OCI-LY1 (cell line): ENCODE data around the gene KPNB1.

Experiments used
- H2AFZ ChIP-seq: fragments of 200-600 bp; sonication (generic), shearing (Covaris generic); 2 replicates; pipeline ENCODE4 v1.6.0; 2014; ENCODE audit warnings: antibody characterized with exemption, mild to moderate bottlenecking, low read length
- H3F3A ChIP-seq: fragments of 200-600 bp; sonication (generic), shearing (Covaris generic); 2 replicates; pipeline ENCODE4 v1.6.0; 2014; ENCODE audit warnings: mild to moderate bottlenecking, antibody characterized with exemption, low read length, moderate library complexity; ENCODE audit not compliant: insufficient read depth
- H3K27ac ChIP-seq: fragments of 200-600 bp; sonication (generic); 2 replicates; pipeline ENCODE4 v1.5.1; 2014; ENCODE audit warnings: low read length, mixed run types, mild to moderate bottlenecking, low read depth; ENCODE audit not compliant: poor library complexity, severe bottlenecking
- H3K27me3 ChIP-seq: fragments of 200-600 bp; sonication (generic); 2 replicates; pipeline ENCODE4 v1.6.0; 2014; ENCODE audit warnings: antibody characterized with exemption, mild to moderate bottlenecking, low read length, moderate library complexity; ENCODE audit not compliant: insufficient read depth
- H3K36me3 ChIP-seq: fragments of 200-600 bp; sonication (generic); 2 replicates; pipeline ENCODE4 v1.6.1; 2014; ENCODE audit warnings: mild to moderate bottlenecking, antibody characterized with exemption, low read length, moderate library complexity, mixed read lengths; ENCODE audit not compliant: insufficient read depth
- H3K4me1 ChIP-seq: fragments of 200-600 bp; sonication (generic); 2 replicates; pipeline ENCODE4 v1.5.1; 2014; ENCODE audit warnings: mild to moderate bottlenecking, low read length, moderate library complexity; ENCODE audit not compliant: insufficient read depth, severe bottlenecking
- H3K4me2 ChIP-seq: fragments of 200-600 bp; sonication (generic), shearing (Covaris generic); 2 replicates; pipeline ENCODE4 v1.6.1; 2014; ENCODE audit warnings: low read length
- H3K4me3 ChIP-seq: fragments of 200-600 bp; sonication (generic); 2 replicates; pipeline ENCODE4 v1.5.1; 2014; ENCODE audit warnings: low read length, low read depth, mild to moderate bottlenecking, mixed read lengths; ENCODE audit not compliant: poor library complexity, severe bottlenecking
- H3K79me2 ChIP-seq: fragments of 200-600 bp; shearing (Covaris generic); 2 replicates; pipeline ENCODE4 v1.6.1; 2016; ENCODE audit warnings: mixed run types, low read length, mixed read lengths; ENCODE audit not compliant: insufficient read depth
- H3K9ac ChIP-seq: fragments of 200-600 bp; sonication (generic), shearing (Covaris generic); 2 replicates; pipeline ENCODE4 v1.6.1; 2014; ENCODE audit warnings: mild to moderate bottlenecking, low read length, mixed read lengths
- H3K9me2 ChIP-seq: fragments of 200-600 bp; sonication (generic), shearing (Covaris generic); 2 replicates; pipeline ENCODE4 v1.6.1; 2014; ENCODE audit warnings: low read depth, mild to moderate bottlenecking, low read length, mixed read lengths
- H3K9me3 ChIP-seq: fragments of 200-600 bp; shearing (Covaris generic); 2 replicates; pipeline ENCODE4 v1.6.1; 2014; ENCODE audit warnings: low read length, mixed read lengths
- H4K20me1 ChIP-seq: fragments of 200-600 bp; sonication (generic), shearing (Covaris generic); 2 replicates; pipeline ENCODE4 v1.6.0; 2016; ENCODE audit warnings: mild to moderate bottlenecking, low read length; ENCODE audit not compliant: insufficient read depth
- EZH2 ChIP-seq: fragments of 200-600 bp; sonication (generic), shearing (Covaris generic); IDR thresholded peaks from 2 replicates; pipeline ENCODE4 v1.8.0; 2017; ENCODE audit warnings: borderline replicate concordance, mixed run types, mild to moderate bottlenecking, antibody characterized with exemption, low read length, moderate library complexity, mixed read lengths
- TF ChIP-seq, protein P1 (sequence below): fragments of 200-600 bp; sonication (generic), shearing (Covaris generic); IDR thresholded peaks from 2 replicates; pipeline ENCODE4 v1.5.1; 2017; ENCODE audit warnings: mild to moderate bottlenecking, antibody characterized with exemption, low read length, moderate library complexity, mixed read lengths

The KPNB1 gene

DNA sequence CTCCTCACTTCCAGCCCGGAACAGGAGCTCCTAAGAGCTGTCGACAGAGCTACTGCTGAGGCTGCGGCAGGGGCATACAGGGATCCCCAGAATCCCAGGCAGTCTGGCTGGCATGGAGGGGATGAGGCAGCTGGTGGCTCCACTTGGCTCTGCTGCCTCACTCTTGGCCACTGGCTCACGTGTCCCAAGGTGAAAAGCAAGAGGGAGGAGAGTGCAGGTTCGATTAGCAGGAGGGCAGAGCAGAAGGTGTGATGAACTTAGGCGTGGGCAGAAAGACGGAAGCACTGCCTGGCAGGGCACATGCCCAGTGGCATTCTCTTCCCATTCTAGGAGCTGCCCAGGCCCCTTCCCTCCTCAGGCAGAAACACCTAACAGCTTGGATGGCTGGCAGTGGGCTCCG is 72.0 kb downstream of the KPNB1 start:
- H3K27me3 ChIP-seq, result peaks cover 20% of the 10 kb centered on the region; the same call in 1 of the 2 replicates
- H3K79me2 ChIP-seq, result no peaks in the 10 kb centered on the region
- no peaks in the 10 kb centered on the region for H3K9me2 ChIP-seq
- H3K4me3 ChIP-seq, result no peak overlapping the region
- no peak overlapping the region for H2AFZ ChIP-seq
- H3K9ac ChIP-seq, result no peak overlapping the region
- no peaks in the 10 kb centered on the region for H4K20me1 ChIP-seq
- H3K4me2 ChIP-seq, result no peak overlapping the region
- no peaks in the 10 kb centered on the region for H3F3A ChIP-seq
- H3K4me1 ChIP-seq, result no peaks in the 10 kb centered on the region
- no peak overlapping the region for H3K27ac ChIP-seq
- H3K36me3 ChIP-seq, result no peaks in the 10 kb centered on the region
- no peaks in the 10 kb centered on the region for H3K9me3 ChIP-seq
- TF ChIP-seq, protein P1, sequence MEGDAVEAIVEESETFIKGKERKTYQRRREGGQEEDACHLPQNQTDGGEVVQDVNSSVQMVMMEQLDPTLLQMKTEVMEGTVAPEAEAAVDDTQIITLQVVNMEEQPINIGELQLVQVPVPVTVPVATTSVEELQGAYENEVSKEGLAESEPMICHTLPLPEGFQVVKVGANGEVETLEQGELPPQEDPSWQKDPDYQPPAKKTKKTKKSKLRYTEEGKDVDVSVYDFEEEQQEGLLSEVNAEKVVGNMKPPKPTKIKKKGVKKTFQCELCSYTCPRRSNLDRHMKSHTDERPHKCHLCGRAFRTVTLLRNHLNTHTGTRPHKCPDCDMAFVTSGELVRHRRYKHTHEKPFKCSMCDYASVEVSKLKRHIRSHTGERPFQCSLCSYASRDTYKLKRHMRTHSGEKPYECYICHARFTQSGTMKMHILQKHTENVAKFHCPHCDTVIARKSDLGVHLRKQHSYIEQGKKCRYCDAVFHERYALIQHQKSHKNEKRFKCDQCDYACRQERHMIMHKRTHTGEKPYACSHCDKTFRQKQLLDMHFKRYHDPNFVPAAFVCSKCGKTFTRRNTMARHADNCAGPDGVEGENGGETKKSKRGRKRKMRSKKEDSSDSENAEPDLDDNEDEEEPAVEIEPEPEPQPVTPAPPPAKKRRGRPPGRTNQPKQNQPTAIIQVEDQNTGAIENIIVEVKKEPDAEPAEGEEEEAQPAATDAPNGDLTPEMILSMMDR, result no peak
- no peak for TF ChIP-seq EZH2

DNA sequence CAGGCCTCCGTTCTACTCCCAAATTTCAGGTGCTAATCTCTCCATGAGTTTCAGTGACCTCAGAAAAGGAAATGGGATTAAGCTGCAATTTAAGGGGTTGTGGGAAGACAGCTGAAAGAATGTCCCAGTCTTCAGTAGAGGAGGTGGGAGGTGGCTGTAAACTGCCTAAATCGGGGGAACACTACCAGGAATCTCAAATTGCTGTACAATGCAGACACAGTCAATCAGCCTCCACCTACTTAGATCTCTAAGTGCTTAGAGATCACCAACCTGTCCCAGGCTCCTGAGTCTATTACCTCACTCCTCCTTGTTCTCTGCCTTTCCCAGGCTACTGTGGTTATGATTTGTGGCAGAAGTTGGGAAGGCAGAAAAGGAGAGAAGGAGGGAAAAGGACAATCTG is 75.0 kb downstream of the KPNB1 start:
- no peak overlapping the region for H2AFZ ChIP-seq
- no peaks in the 10 kb centered on the region for H3K9me2 ChIP-seq
- H3K9ac ChIP-seq, result no peak overlapping the region
- no peak overlapping the region for H3K4me2 ChIP-seq
- H3K79me2 ChIP-seq, result no peaks in the 10 kb centered on the region
- no peaks in the 10 kb centered on the region for H3K9me3 ChIP-seq
- H3F3A ChIP-seq, result no peaks in the 10 kb centered on the region
- H3K4me3 ChIP-seq, result no peak overlapping the region
- no peak overlapping the region for H3K27ac ChIP-seq
- no peaks in the 10 kb centered on the region for H3K36me3 ChIP-seq
- no peaks in the 10 kb centered on the region for H3K4me1 ChIP-seq
- TF ChIP-seq, protein P1, result no peak
- TF ChIP-seq EZH2, result no peak
- peaks cover 20% of the 10 kb centered on the region; the same call in 1 of the 2 replicates for H3K27me3 ChIP-seq
- H4K20me1 ChIP-seq, result no peaks in the 10 kb centered on the region

DNA sequence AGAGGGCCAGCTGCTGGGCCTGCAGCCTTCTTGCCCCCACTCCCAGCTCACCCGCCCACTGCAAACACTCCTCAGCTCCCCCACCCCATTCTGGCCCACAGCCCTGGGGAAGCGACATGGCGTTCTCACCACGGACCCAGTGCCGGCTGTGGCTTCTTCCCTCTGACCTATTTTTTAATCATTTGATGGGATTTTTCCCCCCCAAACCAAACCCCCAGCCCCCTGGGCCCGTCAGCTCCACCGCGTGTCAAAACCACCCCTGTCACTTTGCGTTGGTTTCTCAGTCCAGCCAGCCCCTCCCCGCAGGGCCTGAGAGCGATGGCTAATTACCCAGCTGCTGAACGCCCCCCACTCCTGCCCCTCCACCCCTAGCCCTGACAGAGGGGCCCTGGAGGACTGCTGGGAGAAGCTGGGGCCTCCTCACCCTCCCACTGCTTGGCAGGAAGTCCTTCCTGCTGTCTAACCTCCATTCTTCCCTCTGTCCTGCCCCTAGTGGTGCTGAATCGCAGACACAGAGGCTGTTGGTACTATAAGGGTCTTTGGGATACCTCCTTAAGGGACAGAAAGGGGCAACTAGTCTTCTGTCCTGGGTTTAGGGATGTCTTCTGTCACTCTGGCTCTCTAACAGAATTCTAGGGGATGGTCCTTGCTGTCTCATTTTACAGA is 75.9 kb downstream of the KPNB1 start:
- Histone ChIP-seq H3K4me1 (no peaks in the 10 kb centered on the region), H3K9me3 (no peaks in the 10 kb centered on the region), H3K4me3 (no peak overlapping the region), H2AFZ (no peak overlapping the region), H3K36me3 (no peaks in the 10 kb centered on the region), H3F3A (no peaks in the 10 kb centered on the region), H3K9ac (no peak overlapping the region), H3K79me2 (no peaks in the 10 kb centered on the region), H3K4me2 (no peak overlapping the region), H3K9me2 (no peaks in the 10 kb centered on the region), H4K20me1 (no peaks in the 10 kb centered on the region), H3K27me3 (peaks cover 20% of the 10 kb centered on the region; the same call in 1 of the 2 replicates), H3K27ac (no peak overlapping the region)
- TF ChIP-seq, protein P1, result no peak
- no peak for TF ChIP-seq EZH2
